H1 (cell line): Measurements from ENCODE around the gene UNC13C.

Experiments used
- CREB1 ChIP-seq: IDR thresholded peaks from 2 replicates; pipeline ENCODE4 v1.6.1; 2012; ENCODE audit warnings: inconsistent platforms
- CTCF ChIP-seq, 3 experiments: IDR thresholded peaks; 1 replicate in 2 of 3; 2 replicates in 1 of 3; pipeline versions ENCODE4 v1.5.1 to v1.6.1; 2011; ENCODE audit warnings: low read length in 3 of 3, mild to moderate bottlenecking in 3 of 3, inconsistent platforms in 2 of 3, low read depth in 1 of 3, moderate library complexity in 1 of 3; ENCODE audit not compliant: insufficient read depth in 1 of 3; ENCODE audit errors: control extremely low read depth in 1 of 3
- EGR1 ChIP-seq: IDR thresholded peaks from 2 replicates; pipeline ENCODE4 v1.6.1; 2011; ENCODE audit warnings: low read depth, low read length, borderline replicate concordance
- EP300 ChIP-seq, 2 experiments: IDR thresholded peaks; 1 replicate in 1 of 2; 2 replicates in 1 of 2; pipeline ENCODE4 v1.6.1; 2011 to 2012; ENCODE audit warnings: low read depth in 2 of 2, low read length in 2 of 2, mild to moderate bottlenecking in 2 of 2, borderline replicate concordance in 1 of 2, inconsistent platforms in 1 of 2, moderate library complexity in 1 of 2
- EZH2 ChIP-seq: fragments of 200-600 bp; sonication (generic); IDR thresholded peaks from 2 replicates; pipeline ENCODE4 v1.7.1; 2012; ENCODE audit warnings: low read depth, mild to moderate bottlenecking, moderate library complexity, low read length, inconsistent platforms; ENCODE audit not compliant: severe bottlenecking
- FOSL1 ChIP-seq: IDR thresholded peaks from 2 replicates; pipeline ENCODE4 v1.6.1; 2011; ENCODE audit warnings: mild to moderate bottlenecking, low read depth, low read length, moderate library complexity; ENCODE audit not compliant: insufficient read depth
- MAX ChIP-seq: IDR thresholded peaks from 2 replicates; pipeline ENCODE4 v1.6.1; 2012; ENCODE audit warnings: inconsistent platforms
- POLR2A ChIP-seq, 2 experiments: IDR thresholded peaks; 1 replicate in 1 of 2; 2 replicates in 1 of 2; pipeline ENCODE4 v1.6.1; 2011; ENCODE audit warnings: low read depth in 2 of 2, low read length in 2 of 2, mild to moderate bottlenecking in 2 of 2; ENCODE audit errors: control extremely low read depth in 1 of 2
- SAP30 ChIP-seq: fragments of 300-600 bp; sonication (generic); IDR thresholded peaks from 2 replicates; pipeline ENCODE4 v1.7.1; 2012; ENCODE audit warnings: low read length, moderate library complexity, mild to moderate bottlenecking, inconsistent platforms; ENCODE audit not compliant: insufficient read depth, insufficient replicate concordance
- SP1 ChIP-seq: IDR thresholded peaks from 2 replicates; pipeline ENCODE4 v1.6.1; 2011; ENCODE audit warnings: low read depth, low read length
- TAF7 ChIP-seq: optimal IDR thresholded peaks from 2 replicates; pipeline ENCODE3; 2011; ENCODE audit warnings: low read depth, mild to moderate bottlenecking, inconsistent platforms, low read length, moderate library complexity, borderline replicate concordance

GRCh38 chr15:53950572-53950971 lies 27.7 kb upstream of the UNC13C start:
- no peak for TF ChIP-seq CREB1
- no peak for TF ChIP-seq TAF7
- no peak for TF ChIP-seq SAP30
- no peak for TF ChIP-seq EP300 (IDR thresholded peaks at IDR 0.05; ENCODE audit: borderline replicate concordance in 1 of 2, low read depth in 2 of 2, low read length in 2 of 2)
- TF ChIP-seq FOSL1: no peak
- TF ChIP-seq EGR1: no peak
- no peak for TF ChIP-seq CTCF (IDR thresholded peaks at IDR 0.05; ENCODE audit: control extremely low read depth in 1 of 3, insufficient read depth in 1 of 3, low read depth in 1 of 3, low read length in 3 of 3)
- no peak for TF ChIP-seq MAX
- no peak for TF ChIP-seq POLR2A (IDR thresholded peaks at IDR 0.05; ENCODE audit: control extremely low read depth in 1 of 2, low read depth in 2 of 2, low read length in 2 of 2)
- TF ChIP-seq EZH2: no peak
- TF ChIP-seq SP1: no peak
